Left forelimb (tissue), 1 donor: Measurements from ENCODE around the gene NDUFB10.
A peak's percentile ranks its signal among the peaks of the same experiment; 100 is the strongest.
"Not testable (repeated sequence)": the region's sequence is repeated elsewhere in the genome, so short reads cannot be mapped to it uniquely, and the experiment has no call there.

Experiments
- DNase-seq: peaks from one replicate; pipeline ENCODE4 v3.0.0-alpha.2; 2018; ENCODE audit warnings: low spot score

Gene NDUFB10

DNA sequence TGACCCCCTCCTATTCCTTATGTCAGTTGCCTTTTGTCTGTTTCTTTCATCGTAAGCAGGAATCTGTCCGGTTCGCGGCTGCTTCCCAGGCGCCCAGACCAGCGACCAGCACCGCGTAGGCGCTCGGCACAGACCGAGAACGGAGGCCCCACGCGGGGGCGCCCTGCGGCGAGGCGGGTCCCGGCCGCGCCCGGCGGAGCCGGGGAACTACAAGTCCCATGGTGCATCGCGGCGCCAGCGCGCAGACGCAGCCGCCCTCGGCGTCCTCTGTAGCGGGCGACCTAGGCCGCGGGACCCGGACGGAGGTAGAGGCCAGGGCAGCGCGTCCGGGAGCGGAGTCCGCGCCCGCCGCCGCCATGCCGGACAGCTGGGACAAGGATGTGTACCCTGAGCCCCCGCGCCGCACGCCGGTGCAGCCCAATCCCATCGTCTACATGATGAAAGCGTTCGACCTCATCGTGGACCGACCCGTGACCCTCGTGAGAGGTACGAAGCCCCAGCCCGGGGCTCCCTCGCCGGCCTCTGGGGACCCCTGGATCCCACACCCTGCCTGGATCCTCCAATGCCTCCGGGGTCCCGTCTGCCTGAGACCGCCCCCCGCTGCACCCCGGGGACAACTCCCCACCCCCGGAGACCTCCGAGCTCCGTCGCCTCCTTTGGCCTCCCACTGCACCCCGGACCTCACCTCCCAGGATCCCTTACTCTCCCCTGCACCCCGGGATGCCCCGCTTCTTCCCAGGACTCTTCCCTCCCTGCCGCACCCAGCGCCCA is at the start of gene NDUFB10:
Gene NDUFB10, plus strand, starts transcription at position 270 of the 771 bp plus-strand sequence. Its CDS starts 87 bp downstream, at position 357.
- DNase-seq, result peak; percentile 93

DNA sequence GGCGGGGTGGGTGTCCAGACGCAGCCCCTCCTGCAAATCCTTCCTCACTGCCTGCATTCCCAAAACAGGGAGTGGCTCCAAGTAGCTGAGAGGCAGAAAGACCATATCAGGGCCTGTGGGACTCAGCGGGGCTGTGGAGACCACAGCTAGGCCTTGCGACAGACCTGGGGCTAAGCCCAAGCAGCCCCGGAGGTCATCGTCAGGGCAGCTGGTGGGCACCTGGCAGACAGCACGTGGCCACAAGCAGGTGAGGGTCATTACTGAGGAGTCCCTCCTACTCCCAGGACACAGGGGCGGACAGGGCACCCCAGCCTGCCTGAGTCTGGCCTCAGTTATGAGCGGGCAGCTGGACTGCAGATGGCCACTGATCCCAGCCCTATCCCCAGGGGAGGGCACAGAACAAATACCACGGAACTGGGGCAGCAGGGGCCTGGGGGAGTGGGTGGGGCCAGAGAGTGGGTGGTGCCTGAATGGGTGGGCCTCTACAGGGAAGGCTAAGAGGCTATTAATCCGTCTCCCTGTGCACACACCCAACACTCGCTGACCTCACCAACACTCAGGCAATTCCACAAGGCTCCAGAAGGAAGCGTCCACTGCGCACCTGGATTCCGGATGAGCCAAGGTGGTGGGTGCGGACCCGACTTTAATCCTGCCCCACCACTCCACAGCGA is 49.6 kb upstream of the NDUFB10 start:
- DNase-seq, result no peak

DNA sequence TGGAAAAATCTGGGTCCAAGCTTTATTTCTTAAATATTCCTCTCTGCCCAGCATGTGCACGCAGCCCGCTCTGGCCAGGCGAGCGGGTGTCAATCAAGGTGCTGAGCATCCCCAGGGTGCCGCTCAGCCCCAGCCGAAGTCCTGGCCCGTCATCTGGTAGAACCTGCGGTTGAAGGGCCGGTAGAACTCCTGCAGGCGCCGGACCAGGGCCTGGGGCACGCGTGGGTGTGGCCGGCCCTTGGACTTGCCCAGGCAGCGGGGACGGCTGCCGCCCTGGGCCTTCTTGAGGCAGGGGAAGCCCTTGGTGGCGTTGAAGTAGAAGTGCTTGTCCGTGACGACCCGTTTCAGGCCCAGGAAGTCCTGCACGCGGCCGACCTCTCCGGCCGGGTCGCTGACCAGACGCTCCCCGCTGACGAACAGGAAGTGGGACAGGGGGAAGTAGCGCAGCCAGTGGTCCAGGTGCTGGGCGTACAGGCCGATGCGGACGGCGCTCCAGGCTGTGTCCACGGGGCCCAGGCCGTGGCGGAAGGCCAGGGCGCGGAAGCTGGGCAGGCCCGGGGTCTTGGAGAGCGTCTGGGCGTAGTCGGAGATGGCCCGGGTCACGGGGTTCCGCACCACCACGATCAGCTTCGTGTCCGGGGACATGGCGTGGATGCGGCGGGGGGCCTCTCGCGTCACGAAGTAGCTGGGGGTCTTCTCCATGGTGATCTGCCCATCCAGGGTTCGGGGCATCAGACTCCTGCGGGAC is 47.7 kb upstream of the NDUFB10 start:
- no peak for DNase-seq

DNA sequence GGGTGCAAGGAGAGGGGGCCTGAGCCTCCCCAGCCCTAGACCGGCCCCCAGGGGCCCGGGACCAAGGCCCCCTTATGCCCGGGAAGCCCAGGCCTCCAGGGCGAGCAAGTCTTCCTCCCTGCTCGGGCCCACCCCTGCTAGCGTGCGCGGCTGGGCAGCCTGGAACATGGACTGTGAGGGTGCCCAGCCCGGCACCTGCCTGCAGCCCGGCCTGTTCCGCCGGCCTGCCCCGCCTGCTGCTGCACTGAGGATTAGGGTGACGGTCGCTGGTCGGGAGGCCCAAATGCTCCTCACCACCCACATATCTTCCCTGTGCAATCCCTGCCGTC is 47.2 kb upstream of the NDUFB10 start:
- no peak for DNase-seq

DNA sequence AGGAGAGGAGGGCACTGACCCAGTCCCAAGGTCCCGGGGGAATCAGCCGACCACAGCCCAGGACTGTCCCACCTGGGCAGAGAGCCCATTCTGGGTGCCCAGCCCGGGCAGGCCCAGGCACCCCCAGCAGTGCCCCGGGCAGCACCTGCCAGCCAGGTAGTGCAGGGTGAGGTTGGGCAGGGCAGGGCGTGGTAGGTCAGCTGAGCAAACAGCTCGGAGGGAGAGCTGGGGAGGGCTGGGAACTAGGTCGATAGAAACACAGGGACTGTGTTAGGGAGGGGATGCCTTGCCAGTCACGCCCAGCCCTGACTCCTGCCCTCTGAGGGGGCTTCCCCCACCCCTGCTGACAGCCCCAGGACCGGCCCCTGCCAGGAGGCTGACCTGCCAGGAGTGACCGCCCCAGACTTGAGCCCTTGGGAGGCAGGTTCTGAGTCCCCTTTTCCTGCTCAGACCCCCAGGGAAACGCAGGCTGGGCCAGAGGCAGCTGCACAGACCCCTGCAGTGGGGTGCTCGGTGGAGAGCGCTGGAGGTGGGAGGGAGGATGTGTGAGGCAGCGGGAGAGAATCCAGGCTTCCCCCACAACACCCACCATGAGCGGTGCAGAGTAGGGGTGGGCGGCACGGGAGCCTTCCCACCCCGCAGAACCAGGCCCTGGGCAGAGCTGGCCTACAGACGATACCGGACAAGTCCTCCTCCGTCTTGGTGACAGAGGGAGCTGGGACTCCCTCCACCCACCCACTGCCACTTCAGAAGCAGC is 45.8 kb upstream of the NDUFB10 start:
- no peak for DNase-seq

DNA sequence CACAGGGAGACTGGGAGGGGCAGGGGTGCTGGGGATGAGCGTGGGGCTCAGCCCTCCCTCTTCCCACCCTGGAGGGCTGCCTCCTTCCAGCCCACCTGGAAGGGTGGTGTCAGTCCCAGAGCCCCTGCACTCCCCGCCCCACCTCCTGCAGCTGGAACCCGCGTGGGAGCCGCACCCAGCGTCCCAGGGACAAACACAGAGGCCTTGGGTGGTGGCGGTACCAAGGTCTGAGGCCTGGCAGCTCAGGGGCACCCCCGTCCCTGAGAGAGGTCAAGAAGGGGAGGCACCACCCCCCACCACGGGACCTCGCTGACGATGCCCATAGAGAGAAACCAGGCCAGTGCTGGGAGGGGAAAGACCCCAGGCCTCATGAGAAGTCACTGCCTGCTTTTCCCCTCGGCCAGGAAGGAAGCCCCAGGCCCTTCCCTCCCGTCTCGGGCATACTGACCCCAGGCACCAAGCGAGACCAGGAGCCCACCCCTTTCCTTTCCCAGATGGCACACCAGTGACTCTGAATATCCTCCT is 45.2 kb upstream of the NDUFB10 start:
- no peak for DNase-seq

DNA sequence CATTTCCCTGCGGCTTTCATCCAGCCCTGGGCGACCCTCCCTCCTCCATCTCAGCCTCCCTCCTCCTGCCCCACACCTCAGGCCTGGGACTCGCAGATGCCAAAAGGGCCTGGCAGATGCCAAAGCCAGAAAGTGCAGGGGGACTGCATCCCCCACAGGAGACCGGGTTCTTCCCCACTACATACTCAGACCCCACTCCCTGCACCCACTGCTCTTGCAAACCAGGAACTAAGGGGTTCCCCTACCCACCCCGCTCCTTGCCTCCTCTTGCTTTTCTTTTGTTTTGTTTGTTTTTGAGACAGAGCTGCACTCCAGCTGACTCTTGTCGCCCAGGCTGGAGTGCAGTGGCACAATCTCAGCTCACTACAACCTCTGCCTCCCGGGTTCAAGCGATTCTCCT is 44.4 kb upstream of the NDUFB10 start:
- no peak for DNase-seq

DNA sequence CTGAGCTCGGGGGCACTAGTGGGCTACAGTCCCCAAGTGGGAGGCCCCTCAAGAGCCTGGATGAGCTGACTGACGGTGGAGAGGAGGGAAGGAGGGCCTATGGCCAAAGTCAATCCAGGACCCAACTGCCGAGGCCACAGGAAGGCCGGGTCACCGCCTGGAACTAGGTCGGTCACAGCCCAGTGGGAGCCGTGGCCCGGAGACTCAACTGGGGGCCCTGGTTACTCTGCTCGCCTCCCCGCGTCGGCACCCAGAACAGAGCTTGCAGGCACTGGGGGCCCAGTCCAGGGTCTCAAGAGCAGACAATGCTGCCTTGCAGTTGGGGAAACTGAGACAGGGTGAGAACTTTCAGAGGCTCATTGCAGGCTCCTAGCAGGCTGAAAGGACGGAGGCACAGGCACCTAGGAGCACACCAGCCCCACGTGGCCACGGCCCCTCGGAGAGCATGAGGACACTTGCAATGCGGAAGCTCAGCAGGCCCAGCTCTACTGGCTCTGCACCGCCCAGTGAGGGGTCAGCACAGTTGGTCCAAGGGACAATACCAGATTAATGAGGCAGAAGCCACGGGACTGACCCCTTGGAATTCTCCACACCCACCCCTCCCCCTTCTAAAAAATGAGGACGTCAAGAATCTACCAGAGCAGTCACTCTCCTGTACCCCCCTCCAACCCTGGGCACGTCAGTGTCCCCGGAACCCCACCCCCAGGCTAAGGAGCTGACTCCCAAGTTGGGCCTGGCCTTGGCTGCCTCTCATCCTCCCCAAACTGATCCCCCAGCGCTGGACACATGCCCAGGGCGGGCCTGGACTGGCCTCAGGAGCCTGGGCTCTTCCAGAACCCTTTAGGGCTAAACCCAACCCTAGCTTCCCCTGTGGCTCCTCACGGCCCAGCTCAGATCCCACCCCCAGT is 43.4 kb upstream of the NDUFB10 start:
- no peak for DNase-seq

DNA sequence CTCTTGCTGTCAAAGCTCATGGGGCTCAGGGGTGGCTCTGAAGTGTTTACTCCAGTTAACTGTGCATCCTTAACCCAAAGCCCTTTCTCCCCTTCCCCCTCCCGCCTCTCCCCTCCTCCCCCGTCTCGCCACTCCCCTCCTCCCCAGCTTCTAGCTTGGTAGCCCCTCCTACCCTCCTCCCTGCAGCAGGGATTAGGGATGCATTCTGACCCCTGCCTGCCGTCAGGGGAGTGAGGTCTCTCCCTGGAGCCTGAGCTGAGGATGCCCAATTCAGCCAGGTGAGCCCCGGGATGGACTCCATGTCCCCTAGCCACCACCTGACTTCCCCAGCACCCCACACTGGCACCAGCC is 42.7 kb upstream of the NDUFB10 start:
- no peak for DNase-seq

DNA sequence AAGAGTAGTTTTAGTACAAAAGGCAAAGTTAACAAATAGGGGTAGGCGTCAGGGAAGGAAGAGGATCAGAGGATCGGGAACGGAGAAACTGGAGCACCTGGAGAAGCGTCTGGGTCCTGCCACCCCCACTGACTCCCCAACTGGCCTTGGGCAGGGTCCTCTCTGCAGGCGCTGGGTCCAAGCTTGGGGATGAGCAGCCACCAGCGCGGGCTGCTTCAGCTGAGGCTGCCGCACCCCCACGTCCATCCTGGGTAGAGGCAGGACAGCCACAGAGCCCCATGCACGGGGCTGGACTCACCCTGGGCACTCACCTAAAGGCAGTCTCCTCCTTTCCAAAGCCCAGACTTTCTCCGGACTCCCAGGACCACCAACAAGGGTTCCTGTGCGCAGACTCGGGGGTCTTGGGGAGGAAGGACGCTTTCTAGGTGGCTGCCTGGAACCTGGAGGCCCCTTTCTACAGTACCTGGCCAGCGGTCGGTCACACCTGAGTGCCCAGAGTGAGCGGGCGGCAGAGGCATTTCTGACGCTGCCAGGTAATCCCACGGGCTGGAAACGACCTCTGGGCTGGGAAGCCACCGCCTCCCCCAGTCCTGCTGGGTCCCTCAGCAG is 42.2 kb upstream of the NDUFB10 start:
- DNase-seq, result no peak

DNA sequence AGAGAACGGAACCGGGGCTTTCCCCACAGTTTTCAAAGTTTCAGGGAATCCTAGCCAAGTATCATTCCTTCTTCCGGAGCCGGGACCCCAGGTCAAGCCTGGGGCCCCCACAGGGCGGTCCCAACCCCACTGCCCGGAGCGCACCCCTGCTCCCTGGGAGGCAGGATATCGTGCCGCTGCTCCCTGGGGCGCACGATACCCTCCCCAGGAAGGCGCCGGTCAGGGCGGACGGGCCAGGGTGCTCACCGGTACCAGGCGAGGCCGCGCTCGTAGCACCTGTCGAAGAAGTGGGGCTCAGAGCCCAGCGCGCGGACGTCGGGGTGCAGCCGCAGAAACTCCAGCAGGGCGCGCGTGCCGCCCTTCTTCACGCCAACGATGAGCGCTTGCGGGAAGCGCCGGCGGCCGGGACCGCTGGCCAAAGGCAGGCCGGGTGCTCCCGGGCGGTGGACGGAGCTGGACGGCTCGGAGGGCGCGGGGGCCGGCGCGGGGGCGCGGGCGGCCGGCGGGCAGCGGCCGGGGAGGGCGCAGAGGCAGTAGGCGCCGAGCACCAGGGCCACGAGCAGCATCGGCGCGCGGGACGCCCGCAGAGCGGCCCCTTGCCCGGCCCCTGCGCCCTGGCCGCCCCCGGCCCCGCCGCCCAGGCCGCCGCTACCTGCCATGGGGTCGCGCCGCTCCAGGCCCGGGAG is 41.5 kb upstream of the NDUFB10 start:
- DNase-seq, result no peak

DNA sequence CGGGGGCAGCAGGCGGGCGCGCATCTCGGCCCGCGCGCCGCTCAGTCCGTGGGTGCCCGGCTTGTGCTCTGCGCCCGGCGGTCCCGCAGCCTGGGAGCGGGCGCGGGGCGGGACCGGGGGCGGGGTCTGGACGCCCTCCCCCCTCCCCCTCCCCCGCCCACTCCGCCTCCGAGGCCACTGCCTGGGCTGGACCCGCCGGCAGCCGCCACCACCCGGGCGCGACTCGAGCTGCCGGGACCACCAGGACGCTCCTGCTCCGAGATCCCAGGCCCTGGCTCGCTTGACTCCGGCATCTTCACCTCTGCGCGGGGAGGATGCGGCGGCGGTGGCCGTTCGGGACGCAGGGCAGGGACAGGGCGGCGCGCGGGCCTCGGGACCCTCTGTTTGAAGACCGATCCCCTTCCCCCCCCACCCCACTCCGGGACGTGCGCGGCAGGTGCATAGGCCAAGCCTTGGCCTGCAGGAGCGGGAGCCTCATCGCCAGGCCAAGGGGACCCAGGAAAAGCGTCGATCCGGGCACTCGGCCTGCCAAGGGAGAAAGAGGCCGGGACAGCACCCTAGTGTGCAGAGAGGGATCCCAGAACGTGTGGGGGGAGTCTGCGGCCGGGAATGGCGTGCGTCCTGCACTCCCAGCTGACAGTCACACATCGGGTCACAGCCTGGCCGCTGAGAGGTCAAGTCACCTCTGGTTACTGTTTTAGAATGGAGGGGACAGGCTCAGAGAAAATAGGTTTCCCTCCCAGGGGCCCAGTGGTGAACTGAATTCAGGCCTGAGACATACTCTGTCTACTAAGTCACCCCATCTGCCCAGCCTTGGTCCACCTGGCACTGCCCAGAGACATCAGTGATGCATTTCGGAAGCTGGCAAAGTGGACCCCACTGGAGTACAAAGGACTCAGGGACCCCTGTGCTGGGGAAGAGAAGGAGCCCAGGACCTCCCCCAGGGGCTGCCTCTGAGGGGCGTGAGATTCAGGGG is 40.7 kb upstream of the NDUFB10 start, which contains the start of gene HS3ST6:
Gene HS3ST6, minus strand, starts transcription at position 65 of the 976 bp plus-strand sequence. CDS start 92 bp downstream, outside the sequence.
- DNase-seq, result no peak

DNA sequence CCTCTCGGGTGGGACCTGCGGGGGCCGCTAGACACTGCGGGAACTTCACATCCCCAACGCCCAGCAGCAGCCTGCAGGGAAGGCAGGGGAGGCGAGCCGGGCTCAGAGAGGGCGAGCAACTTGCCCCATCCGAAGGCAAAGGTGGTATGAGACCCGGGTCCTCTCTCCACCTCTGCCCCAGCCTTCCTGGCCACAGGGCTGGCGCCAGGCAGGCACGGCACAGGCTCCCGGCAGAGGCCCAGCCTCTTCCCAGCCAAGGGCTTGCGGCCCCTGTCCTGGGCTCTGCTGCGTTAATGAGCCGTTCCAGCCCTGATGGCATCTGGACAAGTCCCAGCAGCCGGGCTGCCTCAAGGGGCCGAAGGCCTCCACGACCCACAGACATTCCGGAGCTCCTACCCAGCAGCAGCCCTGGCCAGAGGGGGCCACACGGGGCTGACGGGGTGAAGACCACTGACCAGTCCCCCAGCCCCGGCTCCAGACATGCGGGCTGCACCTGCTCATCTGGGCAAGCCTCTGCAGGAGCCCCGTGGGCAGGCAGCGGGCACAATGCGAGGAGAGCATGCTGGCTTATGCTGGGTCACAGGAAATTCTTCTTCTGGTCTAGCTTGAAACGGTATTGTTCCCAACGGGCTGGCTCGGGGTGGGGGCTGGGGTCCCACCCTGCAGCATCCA is 39.9 kb upstream of the NDUFB10 start:
- no peak for DNase-seq

DNA sequence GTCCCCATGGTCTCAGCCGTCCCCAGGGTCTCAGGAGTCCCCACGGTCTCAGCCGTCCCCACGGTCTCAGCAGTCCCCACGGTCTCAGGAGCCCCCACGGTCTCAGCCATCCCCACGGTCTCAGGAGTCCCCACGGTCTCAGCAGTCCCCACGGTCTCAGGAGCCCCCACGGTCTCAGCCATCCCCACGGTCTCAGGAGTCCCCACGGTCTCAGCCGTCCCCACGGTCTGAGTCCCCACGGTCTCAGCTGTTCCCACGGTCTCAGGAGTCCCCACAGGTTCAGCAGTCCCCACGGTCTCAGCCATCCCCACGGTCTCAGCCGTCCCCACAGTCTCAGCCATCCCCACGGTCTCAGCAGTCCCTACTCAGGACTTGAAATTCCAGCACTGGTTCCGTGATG is 39.2 kb upstream of the NDUFB10 start:
- not testable (repeated sequence) for DNase-seq

DNA sequence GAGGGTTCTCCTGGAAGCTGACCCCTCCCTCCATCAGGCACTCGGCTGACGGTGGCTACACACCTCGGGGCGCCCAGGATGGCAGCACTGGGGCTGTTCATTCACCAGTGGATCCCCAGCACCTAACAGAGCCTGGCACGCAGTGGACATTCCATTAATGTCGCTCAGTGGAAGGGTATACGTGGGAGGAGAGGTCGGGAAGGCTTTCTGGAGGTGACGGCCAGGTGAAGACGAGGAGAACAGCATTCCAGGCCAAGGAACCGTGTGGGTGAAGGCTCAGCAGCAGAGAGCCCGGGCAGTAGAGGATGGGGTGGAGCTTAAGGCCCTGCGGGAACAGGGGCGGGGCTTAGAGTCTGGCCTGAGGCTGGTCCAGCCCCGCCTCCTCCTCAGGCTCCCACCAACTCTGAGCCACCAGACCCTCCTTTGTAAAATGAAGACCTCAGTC is 38.6 kb upstream of the NDUFB10 start:
- no peak for DNase-seq

DNA sequence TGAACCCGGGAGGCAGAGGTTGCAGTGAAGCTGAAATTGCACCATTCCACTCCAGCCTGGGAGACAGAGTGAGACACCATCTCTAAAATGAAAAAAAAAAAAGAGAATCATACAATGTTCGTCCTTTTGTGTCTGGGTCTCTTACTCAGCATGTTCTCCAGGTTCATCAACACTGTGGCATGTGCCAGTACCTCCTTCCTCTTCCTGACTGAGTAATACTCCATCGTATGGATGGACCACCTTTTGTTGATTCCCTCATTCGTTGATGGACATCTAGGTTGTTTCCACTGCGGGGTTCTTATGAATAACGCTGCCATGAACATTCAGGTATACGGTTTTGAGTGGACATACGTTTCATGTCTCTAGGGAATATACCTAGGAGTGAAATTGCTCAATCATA is 37.0 kb upstream of the NDUFB10 start:
- DNase-seq, result no peak

DNA sequence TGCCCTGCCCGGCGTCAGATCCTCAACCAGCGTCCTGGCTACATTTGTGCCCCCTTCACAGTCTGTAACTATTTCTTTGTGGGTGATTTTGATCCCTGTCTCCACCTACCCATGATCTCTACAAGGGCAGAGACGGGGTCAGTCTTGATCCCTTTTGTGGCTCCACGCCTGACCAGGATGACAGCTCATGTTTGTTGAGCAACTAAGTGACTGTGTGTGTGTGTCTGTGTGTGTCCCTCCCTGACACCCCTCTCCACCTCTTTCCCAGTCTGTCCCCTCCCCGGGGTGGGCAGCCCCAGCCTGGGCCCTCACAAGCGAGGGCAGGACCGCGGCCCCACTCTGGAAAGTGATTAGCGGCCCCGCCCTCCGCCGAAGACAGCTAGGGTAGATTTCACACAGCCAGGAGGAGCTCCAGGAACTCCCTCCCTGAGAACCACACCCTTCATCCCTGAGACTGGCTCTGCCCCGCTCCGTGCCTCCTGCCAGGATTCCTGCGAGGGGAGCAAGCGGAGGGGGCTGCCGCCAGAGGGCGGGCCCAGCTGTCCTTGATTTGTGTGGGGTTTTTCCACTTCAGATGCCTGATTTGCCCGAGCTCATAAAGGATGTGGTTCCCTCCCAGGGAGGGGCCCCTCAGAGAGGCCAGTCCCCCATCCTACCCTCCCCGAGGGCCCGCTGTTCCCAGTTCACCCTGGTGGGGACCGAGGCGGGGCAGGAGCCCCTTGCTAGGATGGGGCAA is 35.9 kb upstream of the NDUFB10 start:
- DNase-seq, result no peak
